ENCODE measurements around the gene FAM163B.

GRCh38 chr9:133557581-133557980, 51.6 kb downstream of the FAM163B start:
- TF ChIP-seq RXRA (IDR thresholded peaks at IDR 0.05) (no peak), TAF1 (conservative IDR thresholded peaks at IDR 0.05) (no peak), SP1 (IDR thresholded peaks at IDR 0.05) (no peak), EGR1 (IDR thresholded peaks at IDR 0.05; ENCODE audit: low read depth in 2 of 2) (no peak), MAX (IDR thresholded peaks at IDR 0.05) (no peak)
- TF ChIP-seq, protein P1, sequence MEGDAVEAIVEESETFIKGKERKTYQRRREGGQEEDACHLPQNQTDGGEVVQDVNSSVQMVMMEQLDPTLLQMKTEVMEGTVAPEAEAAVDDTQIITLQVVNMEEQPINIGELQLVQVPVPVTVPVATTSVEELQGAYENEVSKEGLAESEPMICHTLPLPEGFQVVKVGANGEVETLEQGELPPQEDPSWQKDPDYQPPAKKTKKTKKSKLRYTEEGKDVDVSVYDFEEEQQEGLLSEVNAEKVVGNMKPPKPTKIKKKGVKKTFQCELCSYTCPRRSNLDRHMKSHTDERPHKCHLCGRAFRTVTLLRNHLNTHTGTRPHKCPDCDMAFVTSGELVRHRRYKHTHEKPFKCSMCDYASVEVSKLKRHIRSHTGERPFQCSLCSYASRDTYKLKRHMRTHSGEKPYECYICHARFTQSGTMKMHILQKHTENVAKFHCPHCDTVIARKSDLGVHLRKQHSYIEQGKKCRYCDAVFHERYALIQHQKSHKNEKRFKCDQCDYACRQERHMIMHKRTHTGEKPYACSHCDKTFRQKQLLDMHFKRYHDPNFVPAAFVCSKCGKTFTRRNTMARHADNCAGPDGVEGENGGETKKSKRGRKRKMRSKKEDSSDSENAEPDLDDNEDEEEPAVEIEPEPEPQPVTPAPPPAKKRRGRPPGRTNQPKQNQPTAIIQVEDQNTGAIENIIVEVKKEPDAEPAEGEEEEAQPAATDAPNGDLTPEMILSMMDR (IDR thresholded peaks at IDR 0.05; ENCODE audit: low read depth, low read length, missing input control) = no peak

Measured in liver (tissue), 3 donors.